Right atrium auricular region (tissue), 2 donors: Measurements from ENCODE around the gene NRP2. TPM values are rescaled to one million over a fixed set of nuclear protein-coding genes. Genes with fewer than 3 reads are reported as not detected.

ENCODE experiments used
- DNase-seq: peaks from one replicate; pipeline ENCODE4 v3.0.0-alpha.2; 2019; ENCODE audit warnings: low spot score
- H3K27ac ChIP-seq, 2 donors: fragments of 200-600 bp; sonication (generic); 1 replicate in 1 of 2; 2 replicates in 1 of 2; pipeline ENCODE4 v1.5.1; 2016 to 2019
- H3K27me3 ChIP-seq, 2 donors: fragments of 200-600 bp; sonication (generic); one replicate each; pipeline versions ENCODE4 v1.5.1 to v1.6.0; 2017 to 2019
- H3K36me3 ChIP-seq: fragments of 200-600 bp; sonication (generic); one replicate; pipeline ENCODE4 v1.5.1; 2016
- H3K4me1 ChIP-seq, 2 donors: fragments of 200-600 bp; sonication (generic); one replicate each; pipeline versions ENCODE4 v1.5.1 to v1.6.0; 2017 to 2019
- H3K4me3 ChIP-seq, 2 donors: fragments of 200-600 bp; sonication (generic); 1 replicate in 1 of 2; 2 replicates in 1 of 2; pipeline ENCODE4 v1.5.1; 2017 to 2019; ENCODE audit warnings: mild to moderate bottlenecking in 1 of 2, moderate library complexity in 1 of 2
- H3K9me3 ChIP-seq, 2 donors: fragments of 200-600 bp; sonication (generic); one replicate each; pipeline ENCODE4 v1.5.1; 2019
- CTCF ChIP-seq, 2 donors: fragments of 200-600 bp; sonication (generic); IDR thresholded peaks; one replicate each; pipeline ENCODE4 v1.5.1; 2019; ENCODE audit warnings: antibody characterized with exemption in 2 of 2
- total RNA-seq, 2 donors: library from RNA; depleted of rRNA; stranded (reverse); fragments of >200 nt; gene quantifications; one replicate each; pipeline ENCODE4 v1.1.0, GENCODE V29; 2016

Gene NRP2
- total RNA-seq, 2 donors from 2014 or later, result 7.1 to 10.9 TPM

GRCh38 chr2:205656461-205656860 is 25.8 kb upstream of the NRP2 start:
- H3K27me3 ChIP-seq, result no peaks in the 10 kb centered on the region
- no peak overlapping the region for H3K27ac ChIP-seq
- no peak overlapping the region for H3K4me3 ChIP-seq
- no peaks in the 10 kb centered on the region for H3K36me3 ChIP-seq
- peaks cover 0 to 20% of the 10 kb centered on the region in 2 donors for H3K4me1 ChIP-seq
- no peaks in the 10 kb centered on the region for H3K9me3 ChIP-seq
- DNase-seq, result no peak
- TF ChIP-seq CTCF (IDR thresholded peaks at IDR 0.05), result no peak

GRCh38 chr2:205656941-205657340 is 25.4 kb upstream of the NRP2 start:
- Histone ChIP-seq H3K4me3 (no peak overlapping the region), H3K27me3 (no peaks in the 10 kb centered on the region), H3K4me1 (peaks cover 0 to 20% of the 10 kb centered on the region in 2 donors), H3K27ac (no peak overlapping the region), H3K36me3 (no peaks in the 10 kb centered on the region), H3K9me3 (no peaks in the 10 kb centered on the region)
- DNase-seq, result no peak
- no peak for TF ChIP-seq CTCF (IDR thresholded peaks at IDR 0.05)

GRCh38 chr2:205657579-205657978 is 24.7 kb upstream of the NRP2 start:
- H3K4me3 ChIP-seq, result no peak overlapping the region
- H3K27me3 ChIP-seq, result no peaks in the 10 kb centered on the region
- DNase-seq, result no peak
- no peak for TF ChIP-seq CTCF (IDR thresholded peaks at IDR 0.05)
- no peak overlapping the region for H3K27ac ChIP-seq
- H3K36me3 ChIP-seq, result no peaks in the 10 kb centered on the region
- peaks cover 0 to 20% of the 10 kb centered on the region in 2 donors for H3K4me1 ChIP-seq
- no peaks in the 10 kb centered on the region for H3K9me3 ChIP-seq

GRCh38 chr2:205658068-205658467 is 24.2 kb upstream of the NRP2 start:
- TF ChIP-seq CTCF (IDR thresholded peaks at IDR 0.05), result no peak
- Histone ChIP-seq H3K4me1 (peaks cover 0 to 20% of the 10 kb centered on the region in 2 donors), H3K27me3 (no peaks in the 10 kb centered on the region), H3K9me3 (no peaks in the 10 kb centered on the region), H3K4me3 (no peak overlapping the region), H3K36me3 (no peaks in the 10 kb centered on the region), H3K27ac (no peak overlapping the region)
- DNase-seq, result no peak

- Histone ChIP-seq H3K27ac (no peak overlapping the region), H3K36me3 (no peaks in the 10 kb centered on the region), H3K4me3 (no peak overlapping the region), H3K9me3 (no peaks in the 10 kb centered on the region), H3K27me3 (no peaks in the 10 kb centered on the region), H3K4me1 (peaks cover 0 to 20% of the 10 kb centered on the region in 2 donors)
- TF ChIP-seq CTCF (IDR thresholded peaks at IDR 0.05), result no peak
- DNase-seq, result no peak
Observed at GRCh38 chr2:205658572-205658971, 23.7 kb upstream of the NRP2 start.

- Histone ChIP-seq H3K27ac (no peak overlapping the region), H3K9me3 (no peaks in the 10 kb centered on the region), H3K4me3 (no peak overlapping the region), H3K36me3 (no peaks in the 10 kb centered on the region), H3K4me1 (peaks cover 0 to 20% of the 10 kb centered on the region in 2 donors), H3K27me3 (no peaks in the 10 kb centered on the region)
- no peak for DNase-seq
- TF ChIP-seq CTCF (IDR thresholded peaks at IDR 0.05), result no peak
Observed at GRCh38 chr2:205659922-205660321, 22.4 kb upstream of the NRP2 start.
